Left kidney (tissue), 8 donors: ENCODE measurements around the gene UGT2B15. TPM values are rescaled to one million over a fixed set of nuclear protein-coding genes. Genes with fewer than 3 reads are reported as not detected.
"Not testable (repeated sequence)": the region's sequence is repeated elsewhere in the genome, so short reads cannot be mapped to it uniquely, and the experiment has no call there.

Experiments
- DNase-seq: peaks from one replicate; pipeline ENCODE4 v3.0.0-alpha.2; 2013
- long read RNA-seq, 8 donors: transcript quantifications; one replicate each; lab custom pipeline, GENCODE V29; 2026
- polyA plus RNA-seq: library from polyadenylated mRNA; unstranded; fragments of 120-200 nt; gene quantifications from one replicate; pipeline ENCODE4 v1.2.1, GENCODE V29; 2013; ENCODE audit not compliant: insufficient read length

The UGT2B15 gene
- polyA plus RNA-seq = 0.07 TPM
- long read RNA-seq, donor 1 = 0 reads
- long read RNA-seq, donor 2 = 0 reads
- long read RNA-seq, donor 3 = 0 reads
- long read RNA-seq, donor 4 = 0 reads
- long read RNA-seq, donor 5 = 0 reads
- long read RNA-seq, donor 6 = 0 reads
- long read RNA-seq, donor 7 = 0 reads
- long read RNA-seq, donor 8 = 0 reads

DNA sequence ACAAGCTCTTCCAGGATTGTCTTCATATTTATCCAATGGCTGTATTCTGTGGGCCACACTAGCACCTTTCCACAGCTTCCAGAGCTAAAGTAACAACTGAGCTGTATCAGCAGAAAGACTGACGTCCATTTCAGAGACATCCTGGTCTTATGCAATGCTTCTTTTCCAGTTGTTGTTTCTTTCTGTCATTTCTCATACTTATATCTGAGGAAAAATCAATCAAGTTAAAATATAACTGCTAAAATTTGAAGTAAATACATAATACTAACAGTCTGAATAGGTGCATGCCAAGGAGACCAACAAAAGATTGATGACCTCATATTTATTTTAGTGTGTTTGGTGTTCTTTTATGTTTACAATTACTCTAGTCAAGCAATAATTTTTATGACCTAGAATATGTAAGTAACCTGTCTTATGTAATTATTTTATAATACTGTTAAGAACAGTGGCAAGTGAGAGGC lies at the start of gene UGT2B15:
Gene UGT2B15, minus strand, starts transcription at position 174 of the 461 bp plus-strand sequence. Its CDS starts 34 bp downstream, at position 140.
- not testable (repeated sequence) for DNase-seq

GRCh38 chr4:68719075-68719473 lies 48.6 kb upstream of the UGT2B15 start:
- no peak for DNase-seq

DNA sequence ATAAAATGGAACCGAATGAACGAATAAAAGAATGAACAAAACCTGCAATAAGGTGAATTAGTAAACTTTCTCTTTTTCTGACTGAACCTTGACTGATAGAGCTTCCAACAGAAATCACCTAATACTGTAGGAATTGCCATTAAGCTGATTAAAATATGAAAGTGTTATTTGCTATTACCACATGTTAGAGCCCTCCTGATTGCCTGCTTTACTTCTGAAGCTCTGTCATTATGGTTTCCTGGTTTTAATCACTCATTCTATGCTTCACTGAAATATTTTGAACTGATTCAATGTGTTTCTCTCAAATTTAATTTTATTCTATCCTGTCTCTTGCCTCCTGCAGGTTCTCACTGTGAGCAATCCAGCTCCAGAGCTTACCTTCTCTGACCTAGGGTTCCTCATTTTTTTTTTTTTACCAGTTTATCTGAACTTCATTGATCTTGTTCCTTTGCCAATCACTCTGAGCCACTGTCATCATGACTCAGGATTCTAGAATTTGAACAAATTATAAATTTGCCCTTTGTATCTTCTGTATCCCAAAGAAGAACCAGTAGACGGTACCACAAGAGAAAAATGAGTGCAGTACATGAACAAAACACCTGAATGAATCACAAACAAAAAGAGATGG lies 48.1 kb upstream of the UGT2B15 start:
- DNase-seq = no peak

- no peak for DNase-seq
Observed at GRCh38 chr4:68717999-68718398, 47.5 kb upstream of the UGT2B15 start.

GRCh38 chr4:68714400-68714799 lies 43.9 kb upstream of the UGT2B15 start:
- no peak for DNase-seq

- no peak for DNase-seq
Observed at GRCh38 chr4:68712207-68712606, 41.8 kb upstream of the UGT2B15 start.

GRCh38 chr4:68708566-68708965 lies 38.1 kb upstream of the UGT2B15 start:
- no peak for DNase-seq

DNA sequence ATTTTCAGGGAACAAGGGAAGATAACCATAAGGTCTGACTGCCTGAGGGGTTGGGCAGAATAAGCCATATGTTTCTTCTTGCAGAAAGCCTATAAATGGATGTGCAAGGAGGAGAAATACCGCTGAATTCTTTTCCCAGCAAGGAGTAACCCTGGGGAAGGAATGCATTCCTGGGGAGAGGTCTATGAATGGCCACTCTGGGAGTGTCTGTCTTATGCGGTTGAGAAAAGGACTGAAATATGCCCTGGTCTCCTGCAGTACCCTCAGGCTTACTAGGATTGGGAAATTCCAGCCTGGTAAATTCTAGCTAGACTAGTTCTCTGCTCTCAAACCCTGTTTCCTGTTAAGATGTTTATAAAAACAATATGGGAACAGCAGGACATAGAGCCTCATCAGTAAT lies 32.7 kb upstream of the UGT2B15 start:
- DNase-seq = not testable (repeated sequence)

DNA sequence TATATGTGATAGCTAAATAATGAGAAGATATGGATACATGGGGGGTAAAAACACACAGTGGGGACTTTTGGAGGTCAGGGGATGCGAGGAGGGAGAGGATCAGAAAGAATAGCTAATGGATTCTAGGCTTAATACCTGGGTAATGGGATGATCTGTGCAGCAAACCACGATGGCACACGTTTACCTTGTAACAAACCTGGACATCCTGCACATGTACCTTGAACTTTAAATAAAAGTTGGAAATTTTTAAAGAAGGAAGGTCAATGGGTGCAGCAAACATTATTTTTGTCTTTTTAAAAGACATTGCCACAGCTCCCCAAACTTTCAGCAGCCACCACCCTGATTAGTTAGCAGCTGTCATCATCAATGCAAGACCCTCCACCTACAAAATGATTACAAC lies 29.7 kb upstream of the UGT2B15 start:
- no peak for DNase-seq

DNA sequence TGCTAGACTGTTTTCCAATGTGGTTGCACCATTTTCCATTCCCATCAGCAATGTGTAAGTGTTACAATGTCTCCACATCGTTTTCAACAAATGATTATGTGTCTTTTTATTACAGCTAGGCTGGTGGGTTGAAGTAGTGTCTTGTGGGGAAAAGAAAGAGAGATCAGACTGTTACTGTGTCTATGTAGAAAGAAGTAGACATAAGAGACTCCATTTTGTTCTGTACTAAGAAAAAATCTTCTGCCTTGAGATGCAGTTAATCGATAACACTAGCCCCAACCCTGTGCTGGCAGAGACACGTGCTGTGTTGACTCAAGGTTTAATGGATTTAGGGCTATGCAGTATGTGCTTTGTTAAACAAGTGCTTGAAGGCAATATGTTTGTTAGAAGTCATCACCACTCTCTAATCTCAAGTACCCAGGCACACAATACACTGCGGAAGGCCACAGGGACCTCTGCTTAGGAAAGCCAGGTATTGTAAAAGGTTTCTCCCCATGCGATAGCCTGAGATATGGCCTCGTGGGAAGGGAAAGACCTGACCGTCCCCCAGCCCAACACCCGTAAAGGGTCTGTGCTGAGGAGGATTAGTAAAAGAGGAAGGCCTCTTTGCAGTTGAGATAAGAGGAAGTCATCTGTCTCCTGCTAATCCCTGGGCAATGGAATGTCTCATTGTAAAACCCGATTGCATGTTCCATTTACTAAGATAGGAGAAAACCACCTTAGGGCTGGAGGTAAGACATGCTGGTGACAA lies 23.0 kb upstream of the UGT2B15 start:
- no peak for DNase-seq

GRCh38 chr4:68691186-68691585 lies 20.7 kb upstream of the UGT2B15 start:
- DNase-seq = no peak

DNA sequence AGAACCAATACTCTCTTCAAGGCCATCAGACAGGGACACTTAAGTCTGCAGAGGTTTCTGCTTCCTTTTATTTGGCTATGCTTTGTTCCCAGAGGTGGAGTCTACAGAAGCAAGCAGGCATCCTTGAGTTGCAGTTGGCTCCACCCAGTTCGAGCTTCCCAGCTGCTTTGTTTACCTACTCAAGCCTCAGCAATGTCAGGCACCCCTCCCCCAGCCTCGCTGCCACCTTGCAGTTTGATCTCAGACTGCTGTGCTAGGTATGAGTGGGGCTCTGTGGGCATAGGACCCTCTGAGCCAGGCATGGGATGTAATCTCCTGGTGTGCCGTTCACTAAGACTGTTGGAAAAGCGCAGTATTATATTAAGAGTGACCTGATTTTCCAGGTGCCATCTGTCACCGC lies 12.6 kb upstream of the UGT2B15 start:
- DNase-seq = no peak

DNA sequence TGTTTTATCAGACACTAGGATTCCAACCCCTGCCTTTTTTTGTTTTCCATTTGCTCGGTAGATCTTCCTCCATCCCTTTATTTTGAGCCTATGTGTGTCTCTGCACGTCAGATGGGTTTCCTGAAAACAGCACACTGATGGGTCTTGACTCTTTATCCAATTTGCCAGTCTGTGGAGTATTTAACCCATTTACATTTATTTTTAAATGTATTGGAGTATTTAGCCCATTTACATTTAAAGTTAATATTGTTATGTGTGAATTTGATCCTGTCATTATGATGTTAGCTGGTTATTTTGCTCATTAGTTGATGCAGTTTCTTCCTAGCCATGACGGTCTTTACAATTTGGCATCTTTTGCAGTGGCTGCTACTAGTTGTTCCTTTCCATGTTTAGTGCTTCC lies 10.8 kb upstream of the UGT2B15 start:
- DNase-seq = not testable (repeated sequence)

DNA sequence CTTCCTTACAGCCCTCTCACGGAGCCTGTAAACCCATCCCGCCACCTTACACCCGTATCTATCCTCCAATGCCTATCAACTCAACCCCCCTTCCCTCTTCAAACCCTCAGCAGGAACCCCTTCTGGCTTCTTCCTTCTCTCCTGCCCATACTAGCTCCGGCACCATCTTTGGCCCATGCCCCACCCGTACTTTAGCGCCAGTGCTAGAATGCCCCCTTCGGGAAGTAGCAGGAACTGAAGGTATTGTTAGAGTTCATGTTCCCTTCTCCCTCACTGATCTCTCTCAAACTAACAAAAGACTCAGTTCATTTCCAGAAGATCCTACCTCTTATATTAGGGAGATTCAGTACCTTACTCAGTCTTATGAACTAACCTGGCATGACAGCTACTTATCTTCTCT lies 2.7 kb upstream of the UGT2B15 start:
- no peak for DNase-seq

DNA sequence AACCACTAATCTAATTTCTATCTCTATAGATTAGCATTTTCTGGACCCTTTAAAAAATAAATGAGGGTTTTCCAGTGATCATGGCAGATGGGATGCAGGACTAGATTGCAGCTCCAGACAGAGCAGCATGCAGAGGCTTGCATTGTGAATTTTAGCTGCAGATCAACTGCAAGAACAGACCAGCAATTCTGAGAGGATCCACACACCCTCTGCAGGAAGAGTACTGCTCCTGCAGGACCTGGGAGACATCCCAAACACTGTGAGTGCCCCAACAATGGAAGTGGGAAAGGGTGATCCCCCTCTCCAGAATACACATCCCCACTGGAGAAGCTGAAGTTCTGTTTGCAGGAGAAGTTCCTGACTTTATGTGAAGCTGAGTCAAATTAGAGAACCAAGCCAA lies 765 bp upstream of the UGT2B15 start:
- not testable (repeated sequence) for DNase-seq

GRCh38 chr4:68668537-68669163 lies 1.8 kb downstream of the UGT2B15 start:
- DNase-seq = not testable (repeated sequence)

DNA sequence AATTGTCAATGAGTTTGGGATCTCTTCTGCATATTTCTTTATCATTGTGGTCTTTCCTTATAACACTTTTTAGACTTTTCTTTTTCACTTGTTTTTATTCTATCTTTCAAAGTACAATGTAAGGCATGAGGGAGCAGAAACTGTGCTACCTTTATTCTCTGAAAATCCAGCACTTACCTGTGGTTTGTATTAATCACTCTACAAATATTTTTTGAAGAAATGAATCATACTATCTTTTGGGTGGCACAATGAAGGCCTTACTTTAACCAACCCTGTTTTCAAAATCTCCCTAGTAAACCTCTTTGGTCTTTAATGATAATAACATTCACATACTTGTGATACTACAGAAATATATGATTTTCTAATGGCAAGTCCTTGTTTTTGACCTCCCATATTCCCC lies 2.9 kb downstream of the UGT2B15 start:
- DNase-seq = not testable (repeated sequence)

DNA sequence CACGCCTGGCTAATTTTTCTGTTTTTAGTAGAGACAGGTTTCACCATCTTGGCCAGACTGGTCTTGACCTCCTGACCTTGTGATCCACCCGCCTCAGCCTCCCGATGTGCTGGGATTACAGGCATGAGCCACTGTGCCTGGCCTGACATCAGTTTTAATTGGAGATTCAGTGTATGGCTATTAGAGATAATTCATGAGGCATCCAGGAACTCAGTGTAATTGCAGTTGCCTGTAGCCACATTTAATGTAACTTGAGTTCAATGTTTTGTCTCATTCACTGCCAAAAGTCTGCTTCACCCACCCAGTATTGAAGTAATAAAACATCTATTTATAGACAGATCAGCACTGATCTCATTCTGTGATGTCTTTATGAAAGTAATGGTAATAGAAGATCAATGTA lies 5.7 kb downstream of the UGT2B15 start:
- DNase-seq = not testable (repeated sequence)

- DNase-seq = not testable (repeated sequence)
Observed at GRCh38 chr4:68662836-68663574, 7.4 kb downstream of the UGT2B15 start.

DNA sequence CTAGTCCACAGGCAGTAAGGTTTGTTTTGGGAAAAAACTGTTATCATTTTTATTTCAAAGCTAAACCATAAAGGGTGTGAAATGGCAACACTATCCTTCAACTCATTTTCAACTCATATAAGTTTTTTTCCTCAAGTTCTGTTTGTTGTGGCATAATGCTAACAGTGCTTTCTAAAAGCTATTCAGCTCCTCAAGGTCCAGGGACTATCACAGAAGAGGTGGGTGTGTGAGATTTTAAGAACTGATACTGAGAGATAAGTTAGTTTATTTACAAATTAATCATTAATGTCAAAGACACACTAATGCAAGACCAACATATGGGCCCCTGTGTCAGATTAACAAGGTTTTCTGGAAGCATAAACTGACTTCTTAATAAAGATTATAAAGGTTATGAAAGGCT lies 11.8 kb downstream of the UGT2B15 start:
- DNase-seq = no peak

GRCh38 chr4:68657022-68657594 lies 13.3 kb downstream of the UGT2B15 start:
- not testable (repeated sequence) for DNase-seq
